ENCODE data around the gene KDM5B.

- TF ChIP-seq ZC3H4 (CRISPR knock-in tag; IDR thresholded peaks at IDR 0.05; ENCODE audit: borderline replicate concordance), result no peak
- no peak for TF ChIP-seq ILK (tag; IDR thresholded peaks at IDR 0.05; ENCODE audit: borderline replicate concordance, low read depth)
- no peak for TF ChIP-seq SPI1 (IDR thresholded peaks at IDR 0.05; ENCODE audit: borderline replicate concordance, low read depth, low read length)
- no peak for TF ChIP-seq ZNF280B (CRISPR knock-in tag; IDR thresholded peaks at IDR 0.05)
- TF ChIP-seq SETDB1 (IDR thresholded peaks at IDR 0.05; ENCODE audit: low read length), result no peak
- TF ChIP-seq, protein P1, sequence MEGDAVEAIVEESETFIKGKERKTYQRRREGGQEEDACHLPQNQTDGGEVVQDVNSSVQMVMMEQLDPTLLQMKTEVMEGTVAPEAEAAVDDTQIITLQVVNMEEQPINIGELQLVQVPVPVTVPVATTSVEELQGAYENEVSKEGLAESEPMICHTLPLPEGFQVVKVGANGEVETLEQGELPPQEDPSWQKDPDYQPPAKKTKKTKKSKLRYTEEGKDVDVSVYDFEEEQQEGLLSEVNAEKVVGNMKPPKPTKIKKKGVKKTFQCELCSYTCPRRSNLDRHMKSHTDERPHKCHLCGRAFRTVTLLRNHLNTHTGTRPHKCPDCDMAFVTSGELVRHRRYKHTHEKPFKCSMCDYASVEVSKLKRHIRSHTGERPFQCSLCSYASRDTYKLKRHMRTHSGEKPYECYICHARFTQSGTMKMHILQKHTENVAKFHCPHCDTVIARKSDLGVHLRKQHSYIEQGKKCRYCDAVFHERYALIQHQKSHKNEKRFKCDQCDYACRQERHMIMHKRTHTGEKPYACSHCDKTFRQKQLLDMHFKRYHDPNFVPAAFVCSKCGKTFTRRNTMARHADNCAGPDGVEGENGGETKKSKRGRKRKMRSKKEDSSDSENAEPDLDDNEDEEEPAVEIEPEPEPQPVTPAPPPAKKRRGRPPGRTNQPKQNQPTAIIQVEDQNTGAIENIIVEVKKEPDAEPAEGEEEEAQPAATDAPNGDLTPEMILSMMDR (IDR thresholded peaks at IDR 0.05 in 2 of 3, conservative IDR thresholded peaks at IDR 0.05 in 1 of 3; ENCODE audit: insufficient read depth in 2 of 3, low read depth in 1 of 3, low read length in 3 of 3), result no peak
- TF ChIP-seq SIN3B (IDR thresholded peaks at IDR 0.05; ENCODE audit: low read depth), result no peak
- TF ChIP-seq BCLAF1 (IDR thresholded peaks at IDR 0.05; ENCODE audit: borderline replicate concordance in 1 of 2, control insufficient read depth in 1 of 2, low read depth in 2 of 2, low read length in 1 of 2), result no peak
- TF ChIP-seq TEAD4 (IDR thresholded peaks at IDR 0.05; ENCODE audit: low read length), result no peak
- TF ChIP-seq TEAD4 (CRISPR knock-in tag; IDR thresholded peaks at IDR 0.05; ENCODE audit: borderline replicate concordance), result no peak
Measured at GRCh38 chr1:202691816-202692215, 116.4 kb downstream of the KDM5B start.

Data from K562 (cell line).